ENCODE data around the gene OXER1. TPM values are rescaled to one million over a fixed set of nuclear protein-coding genes. Genes with fewer than 3 reads are reported as not detected.
A peak's percentile ranks its signal among the peaks of the same experiment; 100 is the strongest.

OXER1 gene
- total and polyA plus RNA-seq, 2 of the 13 experiments (the other 11 are each of a cell fraction or from before 2014, with no cell fraction given) = 8.0 to 9.0 TPM

GRCh38 chr2:42810971-42811811 lies 47.3 kb upstream of the OXER1 start (continued):
- TF ChIP-seq STAT5B (CRISPR knock-in tag; IDR thresholded peaks at IDR 0.05) (no peak), NCOA2 (CRISPR knock-in tag; IDR thresholded peaks at IDR 0.05) (no peak), ZNF773 (CRISPR knock-in tag; IDR thresholded peaks at IDR 0.05; ENCODE audit: borderline replicate concordance) (no peak), HNRNPL (IDR thresholded peaks at IDR 0.05; ENCODE audit: low read depth, low read length) (peak; percentile 45; the same call in 1 of the 2 replicates), ATF7 (IDR thresholded peaks at IDR 0.05) (no peak), ATF7 (CRISPR knock-in tag; IDR thresholded peaks at IDR 0.05) (no peak), ZNF142 (CRISPR knock-in tag; IDR thresholded peaks at IDR 0.05) (no peak; the same call in 1 of the 2 replicates), ZNF770 (CRISPR knock-in tag; IDR thresholded peaks at IDR 0.05) (no peak; the same call in 1 of the 2 replicates), ZBTB20 (CRISPR knock-in tag; IDR thresholded peaks at IDR 0.05; ENCODE audit: borderline replicate concordance, low read depth) (no peak), ZBTB44 (CRISPR knock-in tag; IDR thresholded peaks at IDR 0.05) (no peak), JARID2 (CRISPR knock-in tag; IDR thresholded peaks at IDR 0.05; ENCODE audit: insufficient replicate concordance) (no peak), TCF7L2 (IDR thresholded peaks at IDR 0.05; ENCODE audit: low read depth, low read length) (no peak), ZC3H13 (CRISPR knock-in tag; IDR thresholded peaks at IDR 0.05) (no peak; the same call in 1 of the 2 replicates), ZNF224 (CRISPR knock-in tag; IDR thresholded peaks at IDR 0.05) (no peak), ZBTB42 (CRISPR knock-in tag; IDR thresholded peaks at IDR 0.05) (peak; percentile 60; the same call in 1 of the 2 replicates), ZKSCAN1 (IDR thresholded peaks at IDR 0.05; ENCODE audit: low read length) (no peak), ZNF570 (CRISPR knock-in tag; IDR thresholded peaks at IDR 0.05; ENCODE audit: borderline replicate concordance) (0 out of 2 replicates have a peak, but pooled peaks have one; percentile 2), ZNF275 (CRISPR knock-in tag; IDR thresholded peaks at IDR 0.05; ENCODE audit: borderline replicate concordance) (no peak), ZFP37 (CRISPR knock-in tag; IDR thresholded peaks at IDR 0.05; ENCODE audit: borderline replicate concordance) (no peak)
